Measurements from ENCODE around the gene LHFPL2. TPM values are rescaled to one million over a fixed set of nuclear protein-coding genes. Genes with fewer than 3 reads are reported as not detected.
"Not testable (repeated sequence)": the region's sequence is repeated elsewhere in the genome, so short reads cannot be mapped to it uniquely, and the experiment has no call there.

Gene LHFPL2
- polyA plus RNA-seq, 1 of the 3 experiments (the other 2 are of a cell fraction): 10.4 TPM

GRCh38 chr5:78622302-78622971 lies 26.1 kb downstream of the LHFPL2 start:
- CTCF ChIA-PET: interaction anchor here (0.9 to 1.2 kb wide), 2 partner anchors 16 to 23 kb away, joined by 3 read pairs; no protein-coding TSS in a partner anchor
- H3K79me2 ChIP-seq (ENCODE audit: insufficient read depth): peaks cover 89% of the 10 kb centered on the region

GRCh38 chr5:78621291-78621738 lies 27.3 kb downstream of the LHFPL2 start:
- H3K27me3 ChIP-seq (ENCODE audit: insufficient read depth): no peaks in the 10 kb centered on the region
- peaks cover 4 to 12% of the 10 kb centered on the region in 2 experiments; a peak in 3 of 4 replicates for H3K4me1 ChIP-seq (ENCODE audit: control insufficient read depth in 1 of 2, insufficient read depth in 2 of 2, low read depth in 1 of 2, low read length in 1 of 2)
- H4K20me1 ChIP-seq (ENCODE audit: insufficient read depth): no peaks in the 10 kb centered on the region
- CTCF ChIA-PET: interaction anchor here (0.9 to 1.2 kb wide), 4 partner anchors 11 to 21 kb away, joined by 3 read pairs; no protein-coding TSS in a partner anchor
- no peak overlapping the region for H3K4me2 ChIP-seq
- WGBS (ENCODE audit: low lambda C conversion rate): 81% methylated on average over 3 of the region's 3 CpGs
- H3K36me3 ChIP-seq (replicated peaks in 1 of 2; ENCODE audit: control insufficient read depth in 1 of 2, insufficient read depth in 2 of 2, low read length in 1 of 2): peaks cover 39 to 66% of the 10 kb centered on the region in 2 experiments
- no peak overlapping the region for H3K9ac ChIP-seq
- no peak overlapping the region for H3K4me3 ChIP-seq (ENCODE audit: low read depth in 2 of 2, low read length in 1 of 2)
- DNase-seq: no peak
- TF ChIP-seq ZBTB33 (IDR thresholded peaks at IDR 0.05; ENCODE audit: borderline replicate concordance, low read depth): no peak
- TF ChIP-seq MXI1 (IDR thresholded peaks at IDR 0.05; ENCODE audit: low read depth, low read length): no peak
- no peak for TF ChIP-seq MAX (IDR thresholded peaks at IDR 0.05; ENCODE audit: low read depth)
- no peak overlapping the region for H3K27ac ChIP-seq (ENCODE audit: low read depth in 2 of 2, low read length in 1 of 2)
- H2AFZ ChIP-seq (ENCODE audit: low read depth): no peak overlapping the region
- H3K79me2 ChIP-seq (ENCODE audit: insufficient read depth): peaks cover 89% of the 10 kb centered on the region
- H3F3A ChIP-seq (replicated peaks; ENCODE audit: insufficient read depth): no peaks in the 10 kb centered on the region
- POLR2A ChIA-PET: no interaction called here
- H3K9me2 ChIP-seq: no peaks in the 10 kb centered on the region
- H3K9me3 ChIP-seq: no peaks in the 10 kb centered on the region

More at GRCh38 chr5:78622302-78622971, 26.1 kb downstream of the LHFPL2 start:
- peaks cover 6 to 16% of the 10 kb centered on the region in 2 experiments for H3K4me1 ChIP-seq (ENCODE audit: control insufficient read depth in 1 of 2, insufficient read depth in 2 of 2, low read depth in 1 of 2, low read length in 1 of 2)
- no peak overlapping the region for H3K4me2 ChIP-seq
- DNase-seq: no peak
- POLR2A ChIA-PET: no interaction called here
- no peak for TF ChIP-seq EP300 (IDR thresholded peaks at IDR 0.05; ENCODE audit: borderline replicate concordance in 1 of 2, low read depth in 1 of 2, low read length in 1 of 2)
- no peak for TF ChIP-seq MXI1 (IDR thresholded peaks at IDR 0.05; ENCODE audit: low read depth, low read length)
- no peak for TF ChIP-seq NFIC (IDR thresholded peaks at IDR 0.05; ENCODE audit: borderline replicate concordance)
- no peak for TF ChIP-seq MEF2A (IDR thresholded peaks at IDR 0.05; ENCODE audit: borderline replicate concordance, low read depth)
- TF ChIP-seq RAD21 (IDR thresholded peaks at IDR 0.05; ENCODE audit: low read length): no peak
- TF ChIP-seq FOXJ3 (CRISPR knock-in tag; IDR thresholded peaks at IDR 0.05): no peak
- no peak for TF ChIP-seq ELF1 (IDR thresholded peaks at IDR 0.05)
- TF ChIP-seq GABPA (IDR thresholded peaks at IDR 0.05; ENCODE audit: low read depth): no peak
- peaks cover 41 to 71% of the 10 kb centered on the region in 2 experiments for H3K36me3 ChIP-seq (replicated peaks in 1 of 2; ENCODE audit: control insufficient read depth in 1 of 2, insufficient read depth in 2 of 2, low read length in 1 of 2)
- 100% methylated on average over 3 of the region's 3 CpGs for WGBS (ENCODE audit: low lambda C conversion rate)
- no peak overlapping the region for H2AFZ ChIP-seq (ENCODE audit: low read depth)
- no peaks in the 10 kb centered on the region for H3K9me3 ChIP-seq
- no peak overlapping the region for H3K4me3 ChIP-seq (ENCODE audit: low read depth in 2 of 2, low read length in 1 of 2)
- no peaks in the 10 kb centered on the region for H3K27me3 ChIP-seq (ENCODE audit: insufficient read depth)
- H4K20me1 ChIP-seq (ENCODE audit: insufficient read depth): no peaks in the 10 kb centered on the region
- H3K9ac ChIP-seq: no peak overlapping the region
- no peaks in the 10 kb centered on the region for H3K9me2 ChIP-seq
- H3K27ac ChIP-seq (ENCODE audit: low read depth in 2 of 2, low read length in 1 of 2): no peak overlapping the region; a peak in 1 of 4 replicates
- H3F3A ChIP-seq (replicated peaks; ENCODE audit: insufficient read depth): no peaks in the 10 kb centered on the region

GRCh38 chr5:78620119-78620518 lies 28.5 kb downstream of the LHFPL2 start:
- H3K4me2 ChIP-seq; H3K4me3 ChIP-seq (ENCODE audit: low read depth in 2 of 2, low read length in 1 of 2); H3K27ac ChIP-seq (ENCODE audit: low read depth in 2 of 2, low read length in 1 of 2); H3K9me2 ChIP-seq; DNase-seq; H3K9ac ChIP-seq; H3K27me3 ChIP-seq (ENCODE audit: insufficient read depth); POLR2A ChIA-PET; H4K20me1 ChIP-seq (ENCODE audit: insufficient read depth); H3K9me3 ChIP-seq; H3F3A ChIP-seq (replicated peaks; ENCODE audit: insufficient read depth); H2AFZ ChIP-seq (ENCODE audit: low read depth): not testable (repeated sequence)
- Histone ChIP-seq H3K4me1 (ENCODE audit: control insufficient read depth in 1 of 2, insufficient read depth in 2 of 2, low read depth in 1 of 2, low read length in 1 of 2) (peaks cover 4 to 12% of the 10 kb centered on the region in 2 experiments; a peak in 2 of 4 replicates), H3K36me3 (replicated peaks in 1 of 2; ENCODE audit: control insufficient read depth in 1 of 2, insufficient read depth in 2 of 2, low read length in 1 of 2) (peaks cover 28 to 63% of the 10 kb centered on the region in 2 experiments), H3K79me2 (ENCODE audit: insufficient read depth) (peaks cover 89% of the 10 kb centered on the region)
- WGBS (ENCODE audit: low lambda C conversion rate): 96% methylated on average over 4 of the region's 4 CpGs
- CTCF ChIA-PET: interaction anchor here (1.1 kb wide), 1 partner anchor 14 kb away, joined by 3 read pairs; no protein-coding TSS in a partner anchor
